ENCODE results near the gene RAB3D.

- TF ChIP-seq POLR2AphosphoS5 (IDR thresholded peaks at IDR 0.05; ENCODE audit: low read depth, low read length): no peak
- no peak for TF ChIP-seq TAF1 (IDR thresholded peaks at IDR 0.05; ENCODE audit: borderline replicate concordance, insufficient read depth, low read length)
- TF ChIP-seq SIN3A (IDR thresholded peaks at IDR 0.05; ENCODE audit: borderline replicate concordance, insufficient read depth, low read length): no peak
Measured at GRCh38 chr19:11299946-11300810, 39.3 kb downstream of the RAB3D start.
